GM19328 (cell line): ENCODE measurements around the gene CASKIN1.
"Not testable (repeated sequence)": the region's sequence is repeated elsewhere in the genome, so short reads cannot be mapped to it uniquely, and the experiment has no call there.

Experiments
- ATAC-seq: cut with Tn5 transposase; IDR thresholded peaks from one replicate; pipeline ENCODE4 v1.9.1; 2021; ENCODE audit warnings: mild to moderate bottlenecking, moderate library complexity; ENCODE audit not compliant: unreplicated experiment

The CASKIN1 gene, protein sequence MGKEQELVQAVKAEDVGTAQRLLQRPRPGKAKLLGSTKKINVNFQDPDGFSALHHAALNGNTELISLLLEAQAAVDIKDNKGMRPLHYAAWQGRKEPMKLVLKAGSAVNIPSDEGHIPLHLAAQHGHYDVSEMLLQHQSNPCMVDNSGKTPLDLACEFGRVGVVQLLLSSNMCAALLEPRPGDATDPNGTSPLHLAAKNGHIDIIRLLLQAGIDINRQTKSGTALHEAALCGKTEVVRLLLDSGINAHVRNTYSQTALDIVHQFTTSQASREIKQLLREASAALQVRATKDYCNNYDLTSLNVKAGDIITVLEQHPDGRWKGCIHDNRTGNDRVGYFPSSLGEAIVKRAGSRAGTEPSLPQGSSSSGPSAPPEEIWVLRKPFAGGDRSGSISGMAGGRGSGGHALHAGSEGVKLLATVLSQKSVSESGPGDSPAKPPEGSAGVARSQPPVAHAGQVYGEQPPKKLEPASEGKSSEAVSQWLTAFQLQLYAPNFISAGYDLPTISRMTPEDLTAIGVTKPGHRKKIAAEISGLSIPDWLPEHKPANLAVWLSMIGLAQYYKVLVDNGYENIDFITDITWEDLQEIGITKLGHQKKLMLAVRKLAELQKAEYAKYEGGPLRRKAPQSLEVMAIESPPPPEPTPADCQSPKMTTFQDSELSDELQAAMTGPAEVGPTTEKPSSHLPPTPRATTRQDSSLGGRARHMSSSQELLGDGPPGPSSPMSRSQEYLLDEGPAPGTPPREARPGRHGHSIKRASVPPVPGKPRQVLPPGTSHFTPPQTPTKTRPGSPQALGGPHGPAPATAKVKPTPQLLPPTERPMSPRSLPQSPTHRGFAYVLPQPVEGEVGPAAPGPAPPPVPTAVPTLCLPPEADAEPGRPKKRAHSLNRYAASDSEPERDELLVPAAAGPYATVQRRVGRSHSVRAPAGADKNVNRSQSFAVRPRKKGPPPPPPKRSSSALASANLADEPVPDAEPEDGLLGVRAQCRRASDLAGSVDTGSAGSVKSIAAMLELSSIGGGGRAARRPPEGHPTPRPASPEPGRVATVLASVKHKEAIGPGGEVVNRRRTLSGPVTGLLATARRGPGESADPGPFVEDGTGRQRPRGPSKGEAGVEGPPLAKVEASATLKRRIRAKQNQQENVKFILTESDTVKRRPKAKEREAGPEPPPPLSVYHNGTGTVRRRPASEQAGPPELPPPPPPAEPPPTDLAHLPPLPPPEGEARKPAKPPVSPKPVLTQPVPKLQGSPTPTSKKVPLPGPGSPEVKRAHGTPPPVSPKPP (N-terminal part only)

DNA sequence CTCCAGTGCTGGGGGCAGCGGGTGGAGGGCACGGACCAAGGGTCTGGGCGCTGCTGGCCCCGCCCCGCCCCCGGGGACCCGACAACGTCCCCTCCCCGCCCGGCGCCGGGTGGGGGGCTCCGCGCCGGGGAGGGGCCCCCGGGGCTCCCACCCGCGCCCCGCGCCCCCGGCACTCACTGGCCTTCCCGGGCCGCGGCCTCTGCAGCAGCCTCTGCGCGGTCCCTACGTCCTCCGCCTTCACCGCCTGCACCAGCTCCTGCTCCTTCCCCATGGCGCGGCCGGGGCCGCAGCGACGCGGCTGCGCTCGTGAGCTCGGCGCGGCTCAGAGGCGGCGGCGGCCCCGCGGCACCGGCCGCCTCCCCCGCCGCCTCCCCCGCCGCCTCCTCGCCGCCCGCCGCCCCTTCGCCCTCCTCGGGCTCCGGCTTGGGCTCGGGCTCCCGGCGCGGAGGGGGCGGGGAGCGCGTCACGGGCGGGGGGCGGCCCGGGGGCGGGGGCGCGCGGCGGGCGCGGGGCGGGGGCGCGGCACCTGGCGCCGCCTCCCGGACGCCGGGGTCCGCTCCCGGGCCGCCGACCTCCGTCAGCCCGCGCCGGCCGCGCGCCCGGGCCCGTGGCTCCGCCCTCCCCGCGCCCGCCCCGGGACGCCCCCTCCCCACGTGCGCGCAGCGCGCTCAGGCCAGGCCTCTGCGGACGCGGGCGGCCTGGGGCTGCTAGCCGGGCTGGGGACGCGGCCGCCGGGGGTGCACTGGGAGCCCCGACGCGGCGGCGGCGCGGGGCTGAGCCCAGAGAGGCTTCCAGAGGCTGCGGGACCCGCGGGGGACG, at the start of gene CASKIN1:
Gene CASKIN1, minus strand, starts transcription at position 444 of the 819 bp plus-strand sequence. Its CDS starts 173 bp downstream, at position 271.
- no peak for ATAC-seq

DNA sequence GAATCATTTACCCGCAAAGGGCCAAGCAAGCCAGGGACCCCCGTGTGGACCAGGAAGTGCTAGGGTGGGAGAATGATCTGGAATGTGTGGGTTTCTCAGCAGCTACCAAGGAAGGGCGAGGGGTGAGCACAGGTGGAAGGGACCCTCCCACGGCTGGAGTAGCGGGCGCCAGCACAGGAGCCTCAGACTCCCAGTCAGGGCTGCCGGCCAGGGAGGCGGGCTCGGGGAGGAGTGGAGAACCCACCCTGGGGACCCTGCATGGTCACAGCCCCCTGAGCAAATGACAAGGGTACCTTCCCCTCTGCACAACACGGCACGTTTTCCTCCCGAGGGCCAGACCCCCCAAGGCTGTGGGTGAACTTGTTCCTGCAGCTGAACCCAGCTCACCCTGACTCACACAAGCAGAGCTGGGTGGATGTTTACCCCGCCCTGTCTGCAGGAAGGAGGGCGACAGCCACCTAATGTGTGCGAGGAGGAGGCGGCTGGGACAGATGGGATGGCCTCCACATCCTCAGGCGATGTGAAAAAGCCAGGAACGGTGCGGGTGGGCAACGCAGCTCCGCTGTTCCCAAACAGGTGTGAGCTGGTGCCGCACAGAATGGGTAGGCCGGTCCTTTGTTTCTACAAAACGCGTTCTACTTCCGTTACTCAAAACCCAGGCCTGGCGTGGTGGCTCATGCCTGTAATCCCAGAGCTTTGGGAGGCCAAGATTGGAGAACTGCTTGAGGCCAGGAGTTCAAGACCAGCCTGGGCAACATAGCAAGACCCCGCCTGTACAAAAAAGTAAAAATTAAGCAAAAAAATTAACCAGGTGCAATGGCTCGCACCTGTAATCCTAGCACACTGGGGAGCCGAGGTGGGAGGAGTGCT, 48.8 kb upstream of the CASKIN1 start:
- no peak for ATAC-seq

DNA sequence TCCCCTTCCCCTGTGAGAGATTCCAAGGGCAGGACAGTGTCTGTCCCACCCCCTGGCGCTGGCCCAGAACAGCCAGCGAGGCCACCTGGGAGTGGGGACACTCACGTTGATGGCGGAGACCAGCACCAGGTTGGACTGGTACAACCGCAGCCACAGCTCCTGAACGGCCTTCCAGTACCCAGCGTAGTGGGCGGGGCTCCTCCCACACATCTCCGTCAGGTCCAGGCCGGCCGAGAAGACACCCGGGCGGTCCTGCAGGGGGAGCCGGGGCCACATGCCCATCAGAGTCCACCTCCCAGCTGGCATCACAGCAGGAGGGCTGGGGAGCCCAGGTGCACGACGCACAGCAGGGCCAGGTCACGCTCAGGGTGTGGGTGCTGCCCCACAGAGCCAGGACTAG, 47.9 kb upstream of the CASKIN1 start:
- no peak for ATAC-seq

DNA sequence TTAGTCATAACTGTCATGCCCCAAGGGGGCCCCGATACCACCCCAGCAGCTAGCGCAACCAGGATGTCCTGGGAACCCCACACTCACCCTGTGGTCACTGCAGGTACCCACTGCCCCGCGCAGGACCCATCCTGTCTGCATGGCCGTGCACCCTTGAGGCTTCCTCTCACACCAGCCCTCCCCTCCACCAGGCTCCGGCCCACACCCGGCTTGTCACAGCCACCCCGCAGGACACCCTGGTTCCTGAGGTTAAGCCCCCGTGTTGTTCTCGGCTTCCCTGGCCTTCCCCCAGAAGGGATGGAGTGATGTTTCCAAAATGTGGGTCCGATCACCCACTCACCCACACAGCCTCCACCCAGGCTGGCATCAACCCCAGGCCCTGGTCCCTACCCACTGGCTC, 47.4 kb upstream of the CASKIN1 start:
- no peak for ATAC-seq

DNA sequence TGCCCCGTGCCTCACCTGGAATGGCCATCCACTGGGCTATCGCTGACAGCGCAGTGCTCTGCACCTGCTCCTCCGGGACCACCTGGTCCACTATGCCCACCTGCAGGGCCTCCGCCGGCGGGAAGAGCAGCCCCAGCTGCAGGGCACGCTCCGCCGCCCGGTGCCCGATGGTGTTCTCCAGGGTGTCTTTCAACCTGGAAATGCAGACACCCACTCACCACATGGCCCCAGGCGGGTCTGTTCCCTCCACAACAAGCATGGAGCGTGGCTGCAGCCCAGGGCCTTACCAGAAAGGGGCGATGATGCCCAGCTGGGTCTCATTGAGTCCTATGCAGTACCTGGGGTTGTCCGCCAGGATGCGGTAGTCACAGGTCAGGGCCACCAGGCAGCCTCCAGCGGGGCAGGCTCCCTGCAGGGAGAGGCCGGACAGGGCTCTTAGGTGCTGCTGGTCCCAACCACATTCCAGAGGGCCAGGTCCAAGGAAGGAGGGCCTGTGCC, 46.7 kb upstream of the CASKIN1 start:
- ATAC-seq = no peak

DNA sequence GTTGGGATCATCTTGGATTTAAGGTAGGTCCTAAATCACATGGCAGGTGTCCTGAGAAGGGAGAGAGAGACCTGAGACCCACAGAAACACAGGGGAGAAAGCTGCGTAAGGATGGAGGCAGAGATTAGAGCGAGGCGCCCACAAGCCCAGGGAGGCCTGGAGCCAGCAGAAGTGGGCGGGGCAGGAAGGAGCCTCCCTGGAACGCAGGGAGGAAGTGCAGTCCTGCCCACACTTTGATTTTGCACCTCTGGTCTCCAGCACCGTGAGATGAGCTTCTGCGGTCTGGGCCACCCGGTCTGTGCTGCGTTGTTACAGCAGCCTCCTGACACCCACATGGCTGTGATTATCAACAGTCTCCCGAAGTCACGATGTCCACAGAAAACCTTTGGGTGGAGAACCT, 46.2 kb upstream of the CASKIN1 start:
- ATAC-seq = no peak

DNA sequence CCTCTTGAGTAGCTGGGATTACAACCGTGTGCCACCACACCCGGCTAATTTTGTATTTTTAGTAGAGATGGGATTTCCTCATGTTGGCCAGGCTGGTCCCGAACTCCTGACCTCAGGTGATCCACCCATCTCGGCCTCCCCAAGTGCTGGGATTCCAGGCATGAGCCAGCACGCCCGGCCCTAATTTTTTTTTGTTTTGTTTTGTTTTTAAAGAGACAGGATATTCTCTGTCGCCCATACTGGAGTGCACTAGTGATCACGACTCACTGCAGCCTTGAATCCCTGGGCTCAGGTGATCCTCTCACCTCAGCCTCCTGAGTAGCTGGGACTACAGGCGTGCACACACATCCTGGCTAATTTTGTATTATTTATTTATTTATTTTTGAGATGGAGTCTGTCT, 43.9 kb upstream of the CASKIN1 start:
- not testable (repeated sequence) for ATAC-seq

DNA sequence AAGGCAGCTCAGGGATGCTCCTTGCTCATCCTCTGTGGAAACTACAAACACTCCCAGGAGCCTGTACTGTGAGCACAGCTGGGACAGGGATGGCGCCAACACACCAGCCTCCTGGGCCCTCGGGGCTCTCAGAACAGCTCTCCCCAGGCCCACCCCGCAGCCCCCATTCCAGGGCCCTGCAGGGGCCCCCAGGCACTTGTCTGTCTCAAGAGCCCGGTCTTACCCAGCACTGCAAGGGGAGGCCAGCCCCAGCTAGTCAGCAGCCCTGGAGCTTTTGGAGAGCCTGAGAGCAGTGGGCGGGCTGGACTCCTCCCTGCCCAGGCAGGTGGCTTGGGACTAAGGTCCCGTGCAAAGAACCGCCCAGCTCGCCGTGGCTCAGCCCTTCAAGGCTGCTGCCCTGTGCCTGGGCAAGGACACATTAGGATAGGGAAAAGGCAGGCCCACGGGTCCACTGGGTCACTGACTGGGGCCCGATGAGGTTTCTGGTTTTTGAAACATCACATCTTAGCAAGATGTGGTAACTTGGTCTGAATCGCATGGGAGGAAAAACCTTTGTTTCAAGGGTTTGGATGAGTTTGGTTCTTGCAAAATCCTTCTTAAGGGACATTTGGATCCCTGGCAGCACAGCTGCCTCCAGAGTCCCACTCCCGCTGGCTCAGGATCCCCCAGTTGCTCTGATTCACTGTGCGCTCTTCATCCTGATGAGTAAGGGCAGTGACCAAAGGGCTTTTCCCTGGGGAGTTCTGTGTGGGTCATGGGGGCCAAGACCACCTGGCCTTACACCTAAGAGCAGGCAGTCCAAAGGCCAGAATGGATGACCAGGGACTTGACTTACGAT, 42.7 kb upstream of the CASKIN1 start:
- no peak for ATAC-seq

DNA sequence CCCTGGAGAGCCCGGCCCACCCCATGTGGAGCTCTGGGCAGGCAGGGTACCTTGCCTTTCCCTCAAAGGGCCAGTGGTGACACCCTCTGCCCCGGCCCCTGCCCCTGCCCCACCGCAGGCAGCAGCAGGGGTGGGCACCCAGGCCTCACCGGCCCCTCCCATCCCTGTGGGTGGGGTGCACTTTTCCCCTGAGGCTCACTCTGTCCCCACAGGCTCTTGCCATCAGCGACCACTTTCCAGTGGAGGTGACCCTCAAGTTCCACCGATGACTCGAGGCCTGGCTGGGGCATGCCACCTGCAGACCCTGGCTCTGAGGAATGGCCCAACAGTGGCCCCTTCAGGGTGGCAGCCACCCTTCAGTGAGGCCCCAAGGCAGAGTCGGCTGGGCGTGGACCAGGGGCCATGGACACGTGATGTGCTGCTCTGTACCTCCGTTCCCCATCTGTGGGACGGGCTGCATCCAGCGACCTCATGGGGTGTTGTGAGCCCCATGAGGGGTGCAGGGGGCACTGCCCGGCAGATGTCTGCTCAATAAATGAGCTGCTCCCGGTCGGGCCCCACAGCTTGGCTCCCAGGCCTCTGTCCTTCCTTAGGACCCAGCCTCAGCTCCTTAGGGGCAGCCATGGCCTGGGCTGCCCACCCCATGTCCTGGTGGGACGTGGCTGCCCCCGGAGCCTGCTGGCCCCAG, 41.9 kb upstream of the CASKIN1 start:
- ATAC-seq = no peak

DNA sequence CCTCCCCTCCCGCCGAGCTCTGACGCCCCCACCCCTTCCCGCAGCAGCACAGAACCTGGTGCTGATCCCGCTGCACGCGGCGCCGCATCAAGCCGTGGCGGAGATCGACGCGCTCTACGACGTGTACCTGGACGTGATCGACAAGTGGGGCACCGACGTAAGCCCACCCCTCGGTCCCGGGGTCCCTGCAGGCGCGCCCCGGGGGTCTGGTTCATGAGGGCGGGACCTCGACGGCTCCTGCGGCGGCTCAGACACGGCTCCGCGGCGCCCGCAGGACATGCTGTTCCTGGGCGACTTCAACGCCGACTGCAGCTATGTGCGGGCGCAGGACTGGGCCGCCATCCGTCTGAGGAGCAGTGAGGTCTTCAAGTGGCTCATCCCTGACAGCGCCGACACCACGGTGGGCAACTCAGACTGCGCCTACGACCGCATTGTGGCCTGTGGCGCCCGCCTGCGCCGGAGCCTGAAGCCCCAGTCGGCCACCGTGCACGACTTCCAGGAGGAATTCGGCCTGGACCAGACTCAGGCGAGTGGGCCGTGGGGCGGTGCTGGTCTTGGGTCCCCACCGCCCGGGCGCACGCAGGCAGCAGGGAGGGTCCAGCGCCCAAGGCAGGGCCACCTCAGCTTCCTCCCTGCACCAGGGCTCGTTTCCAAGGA, 41.2 kb upstream of the CASKIN1 start:
- no peak for ATAC-seq

DNA sequence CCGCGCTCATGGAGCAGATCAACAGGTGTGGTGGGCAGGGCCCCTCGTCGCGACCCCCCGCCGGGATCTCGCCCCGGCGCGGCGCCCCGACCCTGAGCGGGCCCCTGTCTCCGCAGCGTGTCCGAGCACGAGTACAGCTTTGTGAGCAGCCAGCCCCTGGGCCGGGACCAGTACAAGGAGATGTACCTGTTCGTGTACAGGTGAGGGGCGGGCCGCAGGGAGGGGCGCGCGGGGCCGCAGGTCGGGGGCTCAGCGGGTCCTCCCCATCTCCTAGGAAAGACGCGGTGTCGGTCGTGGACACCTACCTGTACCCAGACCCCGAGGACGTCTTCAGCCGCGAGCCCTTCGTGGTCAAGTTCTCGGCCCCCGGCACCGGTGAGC, 40.7 kb upstream of the CASKIN1 start:
- no peak for ATAC-seq

DNA sequence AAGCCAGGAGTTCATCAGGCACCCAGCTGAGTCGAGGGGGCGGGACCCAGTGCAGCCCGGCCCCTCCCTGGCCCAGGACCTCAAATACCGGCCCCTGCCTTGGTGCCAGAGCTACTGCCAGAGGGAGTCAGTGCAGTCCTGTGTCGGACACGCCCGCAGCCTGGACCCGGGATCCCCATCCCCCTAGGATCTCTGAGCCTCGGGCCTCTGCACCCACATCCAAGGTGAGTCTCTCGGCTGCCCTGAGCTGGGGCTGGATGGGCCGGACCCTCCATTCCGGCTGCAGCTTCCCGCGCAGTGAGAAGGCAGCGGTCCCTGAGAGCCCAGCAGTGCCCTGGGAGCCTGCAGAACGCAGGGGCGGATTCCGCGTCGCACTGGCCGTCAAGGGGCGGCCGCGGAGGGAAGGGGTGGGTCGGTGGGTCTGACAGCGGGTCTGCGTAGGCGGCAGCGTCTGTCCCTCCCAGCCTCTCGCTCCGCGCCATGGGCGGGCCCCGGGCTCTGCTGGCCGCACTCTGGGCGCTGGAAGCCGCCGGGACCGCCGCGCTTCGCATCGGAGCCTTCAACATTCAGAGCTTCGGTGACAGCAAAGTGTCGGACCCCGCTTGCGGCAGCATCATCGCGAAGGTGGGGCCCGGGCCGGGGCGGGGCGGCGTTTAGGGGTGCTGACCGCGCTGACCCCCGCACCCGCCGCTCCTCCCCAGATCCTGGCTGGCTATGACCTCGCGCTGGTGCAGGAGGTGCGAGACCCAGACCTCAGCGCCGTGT, 40.1 kb upstream of the CASKIN1 start, which contains the start of gene DNASE1L2:
Gene DNASE1L2, plus strand, starts transcription at position 108 of the 765 bp plus-strand sequence. Its CDS starts 373 bp downstream, at position 481.
- ATAC-seq = no peak

DNA sequence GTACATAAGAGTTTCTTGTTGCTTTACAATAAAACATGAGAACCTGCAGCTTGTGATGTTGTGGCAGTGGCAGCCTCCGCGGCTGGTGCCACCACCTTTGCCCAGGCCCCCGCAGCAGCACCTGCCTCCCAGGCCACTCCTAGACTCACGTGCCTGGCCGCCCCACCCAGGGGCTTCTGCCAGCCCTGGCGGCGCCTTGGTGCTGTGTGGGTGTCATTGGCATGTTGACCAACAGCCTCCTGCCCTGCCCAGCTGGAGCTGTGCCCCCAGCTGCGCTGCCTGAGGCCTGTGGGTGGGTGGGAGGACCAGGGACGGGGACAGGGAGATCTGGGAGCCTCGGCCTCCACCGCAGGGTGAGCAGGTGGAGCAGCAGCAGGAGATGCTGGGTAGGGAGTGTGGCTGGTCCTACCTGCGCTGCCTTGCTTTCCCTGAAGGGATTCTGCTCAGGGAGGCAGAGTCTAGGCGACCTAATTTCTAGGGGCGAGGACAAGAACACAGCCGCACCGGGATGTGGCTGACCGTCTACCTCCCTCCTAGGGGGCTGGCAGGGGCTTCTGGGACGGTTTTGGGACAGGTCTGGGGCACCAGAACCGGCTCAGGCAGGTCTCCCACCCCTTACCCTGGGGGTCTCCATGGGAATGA, 39.4 kb upstream of the CASKIN1 start:
- no peak for ATAC-seq

DNA sequence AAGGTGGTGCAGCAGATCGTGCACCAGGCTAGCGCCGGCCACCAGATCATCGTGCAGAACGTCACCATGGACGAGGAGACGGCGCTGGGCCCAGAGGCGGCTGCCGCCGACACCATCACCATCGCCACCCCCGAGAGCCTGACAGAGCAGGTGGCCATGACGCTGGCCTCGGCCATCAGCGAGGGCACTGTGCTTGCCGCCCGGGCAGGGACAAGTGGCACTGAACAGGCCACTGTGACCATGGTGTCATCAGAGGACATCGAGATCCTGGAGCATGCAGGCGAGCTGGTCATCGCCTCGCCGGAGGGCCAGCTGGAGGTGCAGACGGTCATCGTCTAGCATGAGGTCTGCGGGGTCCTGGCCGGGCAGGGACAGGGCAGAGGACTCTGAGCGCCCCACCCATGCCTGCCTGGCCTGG, 38.8 kb upstream of the CASKIN1 start:
- ATAC-seq = no peak

DNA sequence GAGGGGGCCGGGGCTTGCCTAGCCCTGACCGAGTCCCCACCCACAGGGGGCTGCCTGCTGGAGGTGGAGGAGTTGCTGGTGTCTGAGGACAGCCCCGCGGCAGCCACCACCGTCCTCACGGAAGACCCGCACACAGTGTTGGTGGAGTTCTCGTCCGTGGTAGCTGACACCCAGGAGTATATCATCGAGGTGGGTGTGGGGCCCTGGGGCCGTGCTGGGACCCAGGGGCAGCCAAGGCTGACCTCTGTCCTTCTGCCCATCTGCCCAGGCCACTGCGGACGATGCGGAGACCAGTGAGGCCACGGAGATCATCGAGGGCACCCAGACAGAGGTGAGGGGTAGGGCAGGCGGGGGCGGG, 38.4 kb upstream of the CASKIN1 start:
- ATAC-seq = no peak
